Loucy (cell line): Measurements from ENCODE around the gene NEK6.

ENCODE experiments used
- CTCF ChIP-seq: fragments of 200-600 bp; sonication (generic); conservative IDR thresholded peaks from 2 replicates; pipeline ENCODE4 v1.5.1; 2014; ENCODE audit warnings: mild to moderate bottlenecking, antibody characterized with exemption, low read length
- EZH2phosphoT487 ChIP-seq: fragments of 200-600 bp; IDR thresholded peaks from 2 replicates; pipeline ENCODE4 v1.6.1; 2018; ENCODE audit warnings: antibody characterized with exemption, mild to moderate bottlenecking, moderate library complexity, borderline replicate concordance

- no peak for TF ChIP-seq CTCF
- no peak for TF ChIP-seq EZH2phosphoT487
Observed at GRCh38 chr9:124273427-124274160, 15.8 kb downstream of the NEK6 start.
